ENCODE data around the gene DOCK11. TPM values are rescaled to one million over a fixed set of nuclear protein-coding genes. Genes with fewer than 3 reads are reported as not detected.

Gene DOCK11
- total RNA-seq, 1 donor from 2014 or later = 5.8 TPM

- Mint-ChIP-seq H3K27me3 (no peaks in the 10 kb centered on the region), H3K36me3 (ENCODE audit: insufficient read depth) (no peaks in the 10 kb centered on the region), H3K9me3 (ENCODE audit: low read depth) (peaks cover 17% of the 10 kb centered on the region), H3K27ac (no peak overlapping the region), H3K4me1 (ENCODE audit: low read depth) (peaks cover 10% of the 10 kb centered on the region), H3K4me3 (ENCODE audit: low read depth) (no peak overlapping the region)
- no peak for DNase-seq (ENCODE audit: low spot score, unreplicated experiment)
- no peak for TF ChIP-seq CTCF (IDR thresholded peaks at IDR 0.05; ENCODE audit: unreplicated experiment)
Measured at GRCh38 chrX:118502161-118502789, 6.7 kb downstream of the DOCK11 start.

- peaks cover 5% of the 10 kb centered on the region for H3K4me1 Mint-ChIP-seq (ENCODE audit: low read depth)
- no peaks in the 10 kb centered on the region for H3K36me3 Mint-ChIP-seq (ENCODE audit: insufficient read depth)
- no peak overlapping the region for H3K4me3 Mint-ChIP-seq (ENCODE audit: low read depth)
- peaks cover 17% of the 10 kb centered on the region for H3K9me3 Mint-ChIP-seq (ENCODE audit: low read depth)
- H3K27ac Mint-ChIP-seq = no peak overlapping the region
- DNase-seq (ENCODE audit: low spot score, unreplicated experiment) = no peak
- TF ChIP-seq CTCF (IDR thresholded peaks at IDR 0.05; ENCODE audit: unreplicated experiment) = no peak
- H3K27me3 Mint-ChIP-seq = no peaks in the 10 kb centered on the region
Measured at GRCh38 chrX:118503260-118504041, 7.8 kb downstream of the DOCK11 start.

- Mint-ChIP-seq H3K4me3 (ENCODE audit: low read depth) (no peak overlapping the region), H3K36me3 (ENCODE audit: insufficient read depth) (no peaks in the 10 kb centered on the region), H3K27me3 (no peaks in the 10 kb centered on the region), H3K9me3 (ENCODE audit: low read depth) (peaks cover 17% of the 10 kb centered on the region), H3K4me1 (ENCODE audit: low read depth) (no peaks in the 10 kb centered on the region), H3K27ac (no peak overlapping the region)
- TF ChIP-seq CTCF (IDR thresholded peaks at IDR 0.05; ENCODE audit: unreplicated experiment) = no peak
- DNase-seq (ENCODE audit: low spot score, unreplicated experiment) = no peak
Measured at GRCh38 chrX:118504581-118504980, 9.0 kb downstream of the DOCK11 start.

- H3K4me3 Mint-ChIP-seq (ENCODE audit: low read depth) = no peak overlapping the region
- H3K27ac Mint-ChIP-seq = no peak overlapping the region
- no peaks in the 10 kb centered on the region for H3K4me1 Mint-ChIP-seq (ENCODE audit: low read depth)
- no peaks in the 10 kb centered on the region for H3K27me3 Mint-ChIP-seq
- DNase-seq (ENCODE audit: low spot score, unreplicated experiment) = no peak
- peaks cover 25% of the 10 kb centered on the region for H3K9me3 Mint-ChIP-seq (ENCODE audit: low read depth)
- H3K36me3 Mint-ChIP-seq (ENCODE audit: insufficient read depth) = no peaks in the 10 kb centered on the region
- TF ChIP-seq CTCF (IDR thresholded peaks at IDR 0.05; ENCODE audit: unreplicated experiment) = no peak
Measured at GRCh38 chrX:118506805-118507480, 11.3 kb downstream of the DOCK11 start.

GRCh38 chrX:118507766-118508165, 12.2 kb downstream of the DOCK11 start:
- H3K36me3 Mint-ChIP-seq (ENCODE audit: insufficient read depth) = no peaks in the 10 kb centered on the region
- peaks cover 21% of the 10 kb centered on the region for H3K9me3 Mint-ChIP-seq (ENCODE audit: low read depth)
- DNase-seq (ENCODE audit: low spot score, unreplicated experiment) = no peak
- H3K4me3 Mint-ChIP-seq (ENCODE audit: low read depth) = no peak overlapping the region
- H3K27me3 Mint-ChIP-seq = no peaks in the 10 kb centered on the region
- H3K4me1 Mint-ChIP-seq (ENCODE audit: low read depth) = no peaks in the 10 kb centered on the region
- no peak for TF ChIP-seq CTCF (IDR thresholded peaks at IDR 0.05; ENCODE audit: unreplicated experiment)
- no peak overlapping the region for H3K27ac Mint-ChIP-seq

Measured in progenitor cell of endocrine pancreas (in vitro differentiated cells).